ENCODE data around the gene GPATCH2.

The GPATCH2 gene

GRCh38 chr1:217417363-217417762 is 213.5 kb downstream of the GPATCH2 start:
- TF ChIP-seq CTCF (IDR thresholded peaks at IDR 0.05) = no peak
- no peaks in the 10 kb centered on the region for H3K9me3 ChIP-seq
- H3K4me1 ChIP-seq (ENCODE audit: control insufficient read depth in 1 of 2, insufficient read depth in 1 of 2, low read depth in 1 of 2, low read length in 1 of 2) = no peaks in the 10 kb centered on the region
- H3K36me3 ChIP-seq = no peaks in the 10 kb centered on the region
- H3K27me3 ChIP-seq = no peaks in the 10 kb centered on the region
- no peak overlapping the region for H3K4me3 ChIP-seq (ENCODE audit: low read depth in 1 of 2, low read length in 1 of 2)
- H3K27ac ChIP-seq = no peak overlapping the region

GRCh38 chr1:217407534-217408001 is 223.3 kb downstream of the GPATCH2 start:
- Histone ChIP-seq H3K4me3 (ENCODE audit: low read depth in 1 of 2, low read length in 1 of 2) (no peak overlapping the region), H3K27me3 (no peaks in the 10 kb centered on the region), H3K36me3 (no peaks in the 10 kb centered on the region), H3K4me1 (ENCODE audit: control insufficient read depth in 1 of 2, insufficient read depth in 1 of 2, low read depth in 1 of 2, low read length in 1 of 2) (no peaks in the 10 kb centered on the region), H3K27ac (no peak overlapping the region), H3K9me3 (no peaks in the 10 kb centered on the region)
- TF ChIP-seq CTCF (IDR thresholded peaks at IDR 0.05) = no peak

GRCh38 chr1:217403026-217403720 is 227.7 kb downstream of the GPATCH2 start:
- Histone ChIP-seq H3K27ac (no peak overlapping the region), H3K36me3 (no peaks in the 10 kb centered on the region), H3K4me1 (ENCODE audit: control insufficient read depth in 1 of 2, insufficient read depth in 1 of 2, low read depth in 1 of 2, low read length in 1 of 2) (no peaks in the 10 kb centered on the region), H3K9me3 (no peaks in the 10 kb centered on the region), H3K27me3 (no peaks in the 10 kb centered on the region), H3K4me3 (ENCODE audit: low read depth in 1 of 2, low read length in 1 of 2) (no peak overlapping the region)
- no peak for TF ChIP-seq CTCF (IDR thresholded peaks at IDR 0.05)

- TF ChIP-seq CTCF (IDR thresholded peaks at IDR 0.05) = no peak
- no peaks in the 10 kb centered on the region for H3K4me1 ChIP-seq (ENCODE audit: control insufficient read depth in 1 of 2, insufficient read depth in 1 of 2, low read depth in 1 of 2, low read length in 1 of 2)
- no peaks in the 10 kb centered on the region for H3K9me3 ChIP-seq
- H3K36me3 ChIP-seq = no peaks in the 10 kb centered on the region
- H3K27me3 ChIP-seq = no peaks in the 10 kb centered on the region
- no peak overlapping the region for H3K4me3 ChIP-seq (ENCODE audit: low read depth in 1 of 2, low read length in 1 of 2)
- no peak overlapping the region for H3K27ac ChIP-seq
These were observed 228.6 kb downstream of the GPATCH2 start for GRCh38 chr1:217402301-217402700.

- H3K9me3 ChIP-seq = no peaks in the 10 kb centered on the region
- H3K27me3 ChIP-seq = no peaks in the 10 kb centered on the region
- no peaks in the 10 kb centered on the region for H3K36me3 ChIP-seq
- no peak overlapping the region for H3K4me3 ChIP-seq (ENCODE audit: low read depth in 1 of 2, low read length in 1 of 2)
- TF ChIP-seq CTCF (IDR thresholded peaks at IDR 0.05) = no peak
- H3K27ac ChIP-seq = no peak overlapping the region
- H3K4me1 ChIP-seq (ENCODE audit: control insufficient read depth in 1 of 2, insufficient read depth in 1 of 2, low read depth in 1 of 2, low read length in 1 of 2) = no peaks in the 10 kb centered on the region
These were observed 237.0 kb downstream of the GPATCH2 start for GRCh38 chr1:217393896-217394295.
